ENCODE data around the gene TTC9B.

The TTC9B gene

DNA sequence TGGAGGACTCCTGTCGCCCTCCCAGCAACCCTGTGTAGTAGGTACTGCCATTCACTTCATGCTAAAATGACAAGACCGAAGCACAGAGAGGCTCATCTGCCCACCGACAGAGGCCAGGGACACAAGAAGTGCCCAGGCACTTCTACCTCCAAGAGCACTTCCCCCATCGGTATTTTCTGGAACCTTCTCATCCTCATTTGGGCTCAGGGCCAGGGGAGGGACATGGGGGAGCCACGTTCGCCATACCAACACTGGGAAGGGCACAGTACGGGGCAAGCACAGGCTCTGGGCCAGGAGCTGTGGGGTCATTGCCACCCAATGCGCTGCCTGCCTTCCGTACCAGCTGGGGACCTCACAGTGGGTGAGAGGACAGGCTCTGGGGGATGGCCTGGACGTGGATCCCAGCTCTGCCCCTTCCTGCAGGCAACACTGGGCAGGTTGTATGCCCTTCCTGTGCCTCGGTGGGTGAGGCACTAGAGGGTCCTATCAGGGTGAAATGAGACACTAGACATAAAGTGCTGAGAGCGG lies 29.6 kb upstream of the TTC9B start:
- DNase-seq (ENCODE audit: low read depth) = no peak

DNA sequence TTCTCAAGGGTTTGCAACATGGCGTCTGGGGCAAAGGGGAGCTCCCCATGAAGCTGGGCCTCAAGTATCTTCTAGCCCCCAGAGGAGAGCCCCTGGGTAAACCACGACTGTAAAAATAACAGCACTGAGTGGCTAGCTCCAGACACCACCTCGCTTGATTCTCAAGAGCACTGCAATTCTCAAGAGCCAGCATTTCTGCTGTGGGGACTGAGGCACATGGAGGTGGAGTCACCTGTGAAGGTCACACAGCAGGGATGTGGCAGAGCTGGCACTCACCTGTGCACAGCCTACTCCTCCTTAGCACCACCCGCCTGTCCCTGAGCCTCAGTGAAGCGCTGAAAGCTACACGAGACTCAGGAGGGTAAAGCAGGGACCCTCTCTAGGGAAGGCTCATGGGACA lies 29.0 kb upstream of the TTC9B start:
- DNase-seq (ENCODE audit: low read depth) = no peak

- DNase-seq (ENCODE audit: low read depth) = no peak
These were observed 28.3 kb upstream of the TTC9B start for GRCh38 chr19:40246292-40247073.

DNA sequence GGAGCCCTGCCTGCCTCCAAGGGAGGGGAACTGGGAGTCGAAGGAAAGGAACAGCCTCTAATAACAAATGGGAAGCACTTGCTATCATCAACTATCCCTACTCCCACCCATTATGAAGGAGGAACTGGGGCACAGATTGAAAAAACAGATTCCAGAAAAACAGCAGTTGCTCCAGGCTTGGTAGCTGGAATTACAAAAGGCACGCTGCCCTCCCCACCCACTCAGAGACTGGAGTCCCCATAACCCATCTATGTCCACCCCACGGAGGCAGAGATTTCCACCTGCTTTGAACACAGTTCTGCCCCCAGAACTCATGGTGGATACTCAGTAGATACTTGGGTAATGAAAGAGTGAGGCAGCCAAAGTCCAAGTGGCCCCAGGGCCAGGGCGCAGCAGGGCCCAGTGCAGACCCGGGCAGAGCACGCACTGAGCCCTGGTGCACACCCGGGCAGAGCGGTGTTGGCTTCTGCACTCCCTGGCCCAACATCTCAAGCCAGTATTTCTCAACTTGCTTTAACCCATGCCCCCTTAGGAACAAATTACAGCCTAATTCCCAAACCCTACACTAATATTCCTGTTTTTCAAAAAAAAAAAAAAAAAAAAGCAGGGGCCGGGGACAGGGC lies 27.4 kb upstream of the TTC9B start:
- no peak for DNase-seq (ENCODE audit: low read depth)

DNA sequence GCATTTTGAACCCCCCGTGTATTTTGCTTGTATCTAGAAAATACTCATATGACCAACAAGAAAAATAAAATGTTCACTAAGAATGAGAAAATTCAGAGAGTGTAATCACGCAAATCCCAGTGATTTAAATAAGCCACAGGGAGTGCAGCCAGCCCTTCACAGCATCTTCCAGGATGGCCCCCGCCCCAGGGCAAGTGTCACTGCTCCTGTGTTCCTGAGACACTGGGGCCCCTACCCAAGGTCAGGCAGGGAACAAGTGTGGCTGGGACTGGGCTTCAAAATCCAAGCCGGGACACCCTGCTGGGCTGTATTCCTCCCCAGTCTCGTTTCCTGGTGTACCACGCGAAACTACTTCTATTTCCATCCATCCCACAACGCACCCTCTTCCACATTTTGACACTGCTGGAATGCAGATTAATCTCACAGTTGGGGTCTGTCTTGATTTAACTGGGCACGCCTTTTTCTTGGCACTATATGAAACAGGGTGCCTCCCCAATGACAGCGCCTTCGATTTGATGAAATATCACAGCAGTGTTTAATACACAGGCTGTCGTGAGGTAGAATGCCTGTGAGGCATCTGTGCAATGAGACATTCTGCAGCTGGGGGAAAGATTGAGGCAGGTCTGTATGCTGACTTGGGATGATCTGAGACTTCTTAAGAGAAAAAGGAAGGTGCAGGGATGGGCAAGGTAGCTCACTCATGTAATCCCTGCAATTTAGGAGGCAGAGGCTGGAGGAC lies 26.6 kb upstream of the TTC9B start:
- no peak for DNase-seq (ENCODE audit: low read depth)

GRCh38 chr19:40243181-40243580 lies 25.0 kb upstream of the TTC9B start:
- no peak for DNase-seq (ENCODE audit: low read depth)

GRCh38 chr19:40242480-40242879 lies 24.3 kb upstream of the TTC9B start:
- no peak for DNase-seq (ENCODE audit: low read depth)

DNA sequence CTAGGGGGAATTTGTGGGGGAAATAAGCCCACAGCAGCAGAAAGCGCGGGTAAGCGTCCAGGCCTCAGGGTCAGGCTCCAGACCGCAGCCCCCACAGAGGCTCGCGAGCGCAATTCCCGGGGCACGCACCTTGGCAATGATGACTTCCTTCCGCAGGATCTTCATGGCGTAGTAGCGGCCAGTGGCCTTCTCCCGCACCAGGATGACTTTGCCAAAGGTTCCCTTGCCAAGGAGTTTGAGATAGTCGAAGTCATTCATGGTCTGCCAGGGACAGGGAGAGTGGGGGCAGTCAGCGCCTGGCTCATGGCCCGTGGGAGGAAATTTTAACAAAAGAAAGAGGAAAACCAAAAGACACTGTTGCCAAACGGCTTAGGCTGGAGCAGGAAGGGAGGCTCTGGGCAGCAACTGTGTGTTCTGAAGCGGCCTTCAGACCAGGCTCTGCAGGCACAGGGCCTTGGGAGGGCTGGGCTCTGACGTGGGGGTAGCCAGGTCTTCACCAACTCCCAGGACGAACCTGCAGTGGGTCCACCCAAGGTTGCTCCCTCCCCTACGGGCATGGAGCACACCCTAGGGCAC lies 23.7 kb upstream of the TTC9B start:
- no peak for DNase-seq (ENCODE audit: low read depth)

- DNase-seq (ENCODE audit: low read depth) = no peak
These were observed 23.1 kb upstream of the TTC9B start for GRCh38 chr19:40241125-40241808.

DNA sequence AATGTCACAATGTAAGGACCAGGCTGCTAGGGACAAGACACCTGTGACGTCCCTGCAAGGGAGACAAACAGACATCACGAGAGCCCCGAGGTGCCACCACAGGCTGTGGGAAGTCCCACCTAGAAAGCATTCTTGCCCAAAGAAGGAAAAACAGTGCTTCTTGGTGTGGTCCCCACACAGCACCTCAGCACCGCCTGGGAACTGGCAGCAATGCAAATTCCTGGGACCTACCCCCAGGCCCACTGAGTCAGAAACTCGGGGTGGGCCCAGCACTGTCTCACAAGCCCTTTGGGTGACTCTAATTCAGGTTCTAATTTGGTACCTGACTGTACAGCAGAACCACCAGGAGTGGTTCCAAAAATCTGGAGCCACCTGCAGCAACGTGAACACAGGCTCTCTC lies 22.1 kb upstream of the TTC9B start:
- no peak for DNase-seq (ENCODE audit: low read depth)

GRCh38 chr19:40239415-40240226 lies 21.4 kb upstream of the TTC9B start:
- no peak for DNase-seq (ENCODE audit: low read depth)

- DNase-seq (ENCODE audit: low read depth) = no peak
These were observed 20.6 kb upstream of the TTC9B start for GRCh38 chr19:40238775-40239174.

DNA sequence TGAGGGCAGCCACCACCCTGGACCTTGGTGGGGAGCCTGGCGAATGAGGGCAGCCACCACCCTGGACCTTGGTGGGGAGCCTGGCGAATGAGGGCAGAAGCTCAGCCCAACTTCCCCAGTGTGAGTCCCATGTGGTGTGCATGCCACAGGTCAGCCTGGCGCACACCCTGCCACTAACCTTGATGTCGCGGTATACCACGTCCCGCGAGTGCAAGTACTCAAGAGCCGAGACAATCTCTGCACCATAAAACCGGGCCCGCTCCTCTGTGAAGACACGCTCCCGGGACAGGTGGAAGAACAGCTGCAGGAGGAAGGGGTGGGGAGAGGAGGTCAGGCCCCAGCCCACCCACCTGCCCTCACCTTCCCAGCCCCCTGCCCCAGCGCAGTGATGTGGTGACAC lies 19.6 kb upstream of the TTC9B start:
- no peak for DNase-seq (ENCODE audit: low read depth)

DNA sequence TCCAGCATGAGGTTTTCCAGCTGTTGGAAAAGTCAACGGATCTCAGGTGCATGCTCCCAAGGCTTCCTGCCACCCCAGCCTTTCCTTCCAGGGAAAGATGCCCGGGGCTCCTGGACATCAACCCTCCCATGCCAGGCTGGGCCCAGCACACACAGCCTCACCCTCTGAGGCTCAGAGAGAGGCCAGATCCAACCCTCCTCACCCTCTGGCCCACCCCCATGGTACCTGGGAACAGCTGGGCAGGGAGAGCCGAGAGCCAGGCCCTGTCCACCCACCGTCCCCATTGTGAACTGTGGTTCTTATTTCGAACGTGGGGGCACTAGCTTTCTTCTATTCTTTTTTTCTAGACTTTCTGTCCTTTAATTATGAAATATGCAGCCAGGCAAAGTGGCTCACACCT lies 18.2 kb upstream of the TTC9B start:
- DNase-seq (ENCODE audit: low read depth) = no peak

DNA sequence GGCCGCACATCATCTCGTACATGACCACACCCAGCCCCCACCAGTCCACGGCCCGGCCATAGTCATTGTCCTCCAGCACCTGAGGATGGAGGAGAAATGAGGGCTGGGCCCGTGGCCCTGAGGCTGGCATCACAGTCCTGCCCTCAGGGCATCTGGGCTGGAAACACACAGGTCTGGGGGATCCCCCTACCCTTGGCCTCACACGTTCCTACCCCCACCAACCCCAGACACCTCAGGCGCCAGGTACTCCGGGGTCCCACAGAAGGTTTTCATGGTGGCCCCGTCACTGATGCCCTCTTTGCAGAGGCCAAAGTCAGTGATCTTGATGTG lies 17.8 kb upstream of the TTC9B start:
- no peak for DNase-seq (ENCODE audit: low read depth)

GRCh38 chr19:40235238-40236025 lies 17.2 kb upstream of the TTC9B start:
- no peak for DNase-seq (ENCODE audit: low read depth)

DNA sequence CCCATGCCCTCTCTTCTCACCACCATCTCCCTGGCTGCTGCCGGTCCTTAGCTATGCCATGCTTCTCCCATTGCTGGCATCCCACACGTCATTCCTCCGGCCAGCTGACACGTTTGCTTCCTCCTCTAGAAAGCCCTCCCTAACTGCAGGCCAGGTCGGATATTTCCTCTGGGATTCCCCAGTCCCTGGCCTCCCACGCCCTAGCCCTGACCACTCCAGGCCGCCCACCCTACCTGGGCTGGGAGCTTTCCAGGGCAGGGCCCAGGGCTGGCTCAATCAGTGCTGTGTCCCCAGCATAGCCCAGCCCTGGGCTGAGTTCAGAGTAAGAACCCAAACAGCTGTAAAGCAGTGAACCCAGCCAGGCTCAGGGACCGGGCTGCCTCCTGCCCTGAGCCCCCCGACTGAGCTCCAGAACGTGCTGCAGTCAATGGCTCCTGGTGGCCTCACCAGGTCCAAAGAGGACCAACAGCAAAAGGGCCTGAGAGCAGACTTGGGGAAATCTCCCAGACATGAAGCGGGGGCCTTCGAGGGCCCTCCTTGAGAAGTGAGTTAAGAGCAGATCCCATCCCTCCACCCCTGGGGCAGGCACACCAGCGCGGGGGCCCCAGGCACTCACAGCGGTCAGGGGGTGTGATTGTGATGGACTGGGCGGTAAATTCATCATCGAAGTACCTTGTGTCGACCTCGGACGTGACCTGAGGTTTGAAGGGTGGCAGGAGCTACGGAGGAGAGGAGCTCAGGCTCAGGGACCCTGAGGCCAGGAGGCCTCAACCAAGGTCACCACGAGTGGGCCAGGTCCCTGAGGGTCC lies 16.4 kb upstream of the TTC9B start:
- no peak for DNase-seq (ENCODE audit: low read depth)

GRCh38 chr19:40233811-40234389 lies 15.7 kb upstream of the TTC9B start:
- no peak for DNase-seq (ENCODE audit: low read depth)
